ENCODE data around the gene ACOT9.
A peak's percentile ranks its signal among the peaks of the same experiment; 100 is the strongest.

Gene ACOT9

DNA sequence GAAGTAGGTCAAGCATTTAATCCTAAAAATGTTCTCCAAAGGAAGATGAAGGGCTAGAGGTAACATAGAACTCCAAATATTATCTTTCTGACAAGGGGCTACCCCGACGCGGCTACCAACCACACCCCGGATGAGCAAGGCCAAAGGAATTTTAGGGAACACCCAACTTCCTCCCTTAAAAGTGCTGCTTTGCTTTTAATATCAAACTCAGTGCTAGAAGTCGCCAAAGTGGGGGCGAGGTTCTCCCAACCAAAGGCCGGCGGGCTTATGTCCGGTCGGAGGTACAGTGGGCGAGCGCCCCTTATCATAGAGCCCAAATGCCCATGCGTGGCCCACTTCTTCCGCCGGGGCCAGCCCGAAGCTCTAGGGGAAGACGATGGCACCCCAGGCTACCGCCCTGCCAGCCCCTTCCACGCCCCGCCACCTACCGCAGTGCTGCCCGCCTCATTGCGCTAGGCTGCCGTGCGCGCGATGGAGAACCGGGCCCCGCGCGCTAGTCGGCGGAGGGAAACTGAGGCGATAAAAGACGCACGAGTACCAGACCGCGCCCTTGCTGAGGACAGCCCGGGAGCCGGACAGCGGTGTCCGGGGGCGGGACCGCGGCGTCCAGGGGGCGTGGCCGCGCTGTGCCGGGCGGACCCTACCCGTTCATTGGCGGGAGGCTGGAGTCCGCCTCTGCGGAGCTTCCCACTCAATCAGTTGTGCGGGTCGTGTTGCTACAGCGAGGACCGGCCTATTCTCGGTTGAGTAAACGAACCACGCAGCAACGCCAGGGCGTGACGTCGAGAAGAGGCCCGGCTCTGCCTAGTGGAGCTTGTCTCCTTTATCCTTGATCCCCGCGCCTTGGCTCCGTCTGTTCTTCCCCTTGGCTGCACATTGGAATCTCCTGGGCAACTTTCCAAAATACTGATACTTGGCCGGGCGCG is at the start of gene ACOT9:
Gene ACOT9 (minus strand): TSS at position 580 of the 926 bp plus-strand sequence. CDS start 132 bp downstream, at position 448.
- no peaks in the 10 kb centered on the region for H3F3A ChIP-seq (ENCODE audit: low read depth)
- H3K9me2 ChIP-seq (replicated peaks; ENCODE audit: low read depth, low read length), result no peaks in the 10 kb centered on the region
- no peaks in the 10 kb centered on the region for H3K36me3 ChIP-seq (ENCODE audit: insufficient read depth, low read length)
- H3K79me2 ChIP-seq (ENCODE audit: insufficient read depth, low read length), result peaks cover 22% of the 10 kb centered on the region
- TF ChIP-seq, protein P1, sequence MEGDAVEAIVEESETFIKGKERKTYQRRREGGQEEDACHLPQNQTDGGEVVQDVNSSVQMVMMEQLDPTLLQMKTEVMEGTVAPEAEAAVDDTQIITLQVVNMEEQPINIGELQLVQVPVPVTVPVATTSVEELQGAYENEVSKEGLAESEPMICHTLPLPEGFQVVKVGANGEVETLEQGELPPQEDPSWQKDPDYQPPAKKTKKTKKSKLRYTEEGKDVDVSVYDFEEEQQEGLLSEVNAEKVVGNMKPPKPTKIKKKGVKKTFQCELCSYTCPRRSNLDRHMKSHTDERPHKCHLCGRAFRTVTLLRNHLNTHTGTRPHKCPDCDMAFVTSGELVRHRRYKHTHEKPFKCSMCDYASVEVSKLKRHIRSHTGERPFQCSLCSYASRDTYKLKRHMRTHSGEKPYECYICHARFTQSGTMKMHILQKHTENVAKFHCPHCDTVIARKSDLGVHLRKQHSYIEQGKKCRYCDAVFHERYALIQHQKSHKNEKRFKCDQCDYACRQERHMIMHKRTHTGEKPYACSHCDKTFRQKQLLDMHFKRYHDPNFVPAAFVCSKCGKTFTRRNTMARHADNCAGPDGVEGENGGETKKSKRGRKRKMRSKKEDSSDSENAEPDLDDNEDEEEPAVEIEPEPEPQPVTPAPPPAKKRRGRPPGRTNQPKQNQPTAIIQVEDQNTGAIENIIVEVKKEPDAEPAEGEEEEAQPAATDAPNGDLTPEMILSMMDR (conservative IDR thresholded peaks at IDR 0.05; ENCODE audit: low read length), result no peak
- TF ChIP-seq EZH2phosphoT487 (IDR thresholded peaks at IDR 0.05; ENCODE audit: borderline replicate concordance), result no peak
- H3K9ac ChIP-seq (ENCODE audit: low read depth, low read length, poor library complexity, severe bottlenecking), result peak within 1 kb of the TSS; percentile 69
- peak within 1 kb of the TSS; percentile 95 for H3K4me3 ChIP-seq (ENCODE audit: low read length, poor library complexity, severe bottlenecking)
- H3K27me3 ChIP-seq (ENCODE audit: insufficient read depth, low read length, poor library complexity, severe bottlenecking), result no peaks in the 10 kb centered on the region
- H4K20me1 ChIP-seq (ENCODE audit: insufficient read depth, low read length, poor library complexity, severe bottlenecking), result no peaks in the 10 kb centered on the region
- H3K4me2 ChIP-seq (ENCODE audit: low read depth, low read length, poor library complexity, severe bottlenecking), result peak within 1 kb of the TSS; percentile 82
- no peaks in the 10 kb centered on the region for H3K9me3 ChIP-seq (ENCODE audit: insufficient read depth, low read depth, low read length)
- peaks cover 6% of the 10 kb centered on the region for H3K4me1 ChIP-seq (ENCODE audit: insufficient read depth, low read length, poor library complexity, severe bottlenecking)
- H2AFZ ChIP-seq (ENCODE audit: low read length), result peak within 1 kb of the TSS; percentile 84

- TF ChIP-seq, protein P1 (conservative IDR thresholded peaks at IDR 0.05; ENCODE audit: low read length), result no peak
- no peak for TF ChIP-seq EZH2phosphoT487 (IDR thresholded peaks at IDR 0.05; ENCODE audit: borderline replicate concordance)
- H2AFZ ChIP-seq (ENCODE audit: low read length), result no peak overlapping the region
- H3K36me3 ChIP-seq (ENCODE audit: insufficient read depth, low read length), result no peaks in the 10 kb centered on the region
- no peaks in the 10 kb centered on the region for H3K4me1 ChIP-seq (ENCODE audit: insufficient read depth, low read length, poor library complexity, severe bottlenecking)
- H3F3A ChIP-seq (ENCODE audit: low read depth), result no peaks in the 10 kb centered on the region
- no peak overlapping the region for H3K4me3 ChIP-seq (ENCODE audit: low read length, poor library complexity, severe bottlenecking)
- H3K27me3 ChIP-seq (ENCODE audit: insufficient read depth, low read length, poor library complexity, severe bottlenecking), result no peaks in the 10 kb centered on the region
- no peaks in the 10 kb centered on the region for H3K9me3 ChIP-seq (ENCODE audit: insufficient read depth, low read depth, low read length)
- no peaks in the 10 kb centered on the region for H3K9me2 ChIP-seq (replicated peaks; ENCODE audit: low read depth, low read length)
- H3K9ac ChIP-seq (ENCODE audit: low read depth, low read length, poor library complexity, severe bottlenecking), result no peak overlapping the region
- no peaks in the 10 kb centered on the region for H3K79me2 ChIP-seq (ENCODE audit: insufficient read depth, low read length)
- H4K20me1 ChIP-seq (ENCODE audit: insufficient read depth, low read length, poor library complexity, severe bottlenecking), result no peaks in the 10 kb centered on the region
- no peak overlapping the region for H3K4me2 ChIP-seq (ENCODE audit: low read depth, low read length, poor library complexity, severe bottlenecking)
Observed at GRCh38 chrX:23790155-23790497, 47.0 kb upstream of the ACOT9 start.

- no peak overlapping the region for H3K4me3 ChIP-seq (ENCODE audit: low read length, poor library complexity, severe bottlenecking)
- TF ChIP-seq EZH2phosphoT487 (IDR thresholded peaks at IDR 0.05; ENCODE audit: borderline replicate concordance), result no peak
- TF ChIP-seq, protein P1 (conservative IDR thresholded peaks at IDR 0.05; ENCODE audit: low read length), result no peak
- H3K36me3 ChIP-seq (ENCODE audit: insufficient read depth, low read length), result no peaks in the 10 kb centered on the region
- H3F3A ChIP-seq (ENCODE audit: low read depth), result no peaks in the 10 kb centered on the region
- no peaks in the 10 kb centered on the region for H3K9me3 ChIP-seq (ENCODE audit: insufficient read depth, low read depth, low read length)
- no peak overlapping the region for H3K9ac ChIP-seq (ENCODE audit: low read depth, low read length, poor library complexity, severe bottlenecking)
- H3K27me3 ChIP-seq (ENCODE audit: insufficient read depth, low read length, poor library complexity, severe bottlenecking), result no peaks in the 10 kb centered on the region
- no peak overlapping the region for H2AFZ ChIP-seq (ENCODE audit: low read length)
- H4K20me1 ChIP-seq (ENCODE audit: insufficient read depth, low read length, poor library complexity, severe bottlenecking), result no peaks in the 10 kb centered on the region
- H3K79me2 ChIP-seq (ENCODE audit: insufficient read depth, low read length), result peaks cover 5% of the 10 kb centered on the region; the same call in 1 of the 2 replicates
- no peaks in the 10 kb centered on the region for H3K9me2 ChIP-seq (replicated peaks; ENCODE audit: low read depth, low read length)
- no peak overlapping the region for H3K4me2 ChIP-seq (ENCODE audit: low read depth, low read length, poor library complexity, severe bottlenecking)
- H3K4me1 ChIP-seq (ENCODE audit: insufficient read depth, low read length, poor library complexity, severe bottlenecking), result peaks cover 4% of the 10 kb centered on the region
Observed at GRCh38 chrX:23789386-23790154, 46.5 kb upstream of the ACOT9 start.

All from Loucy (cell line).